ENCODE results near the gene F12.
"Not testable (repeated sequence)": the region's sequence is repeated elsewhere in the genome, so short reads cannot be mapped to it uniquely, and the experiment has no call there.

Gene F12

GRCh38 chr5:177423671-177424070 is 14.3 kb upstream of the F12 start:
- no peak overlapping the region for H2AFZ ChIP-seq (ENCODE audit: low read length)
- H3K4me1 ChIP-seq (ENCODE audit: insufficient read depth, low read length, severe bottlenecking) = peaks cover 34% of the 10 kb centered on the region
- no peak overlapping the region for H3K4me3 ChIP-seq (ENCODE audit: low read depth, low read length, poor library complexity, severe bottlenecking)
- H4K20me1 ChIP-seq (ENCODE audit: insufficient read depth, low read length) = no peaks in the 10 kb centered on the region
- no peak overlapping the region for H3K9ac ChIP-seq (ENCODE audit: low read length)
- H3K36me3 ChIP-seq (ENCODE audit: insufficient read depth, low read length) = no peaks in the 10 kb centered on the region
- H3K27me3 ChIP-seq (ENCODE audit: insufficient read depth, low read length) = no peaks in the 10 kb centered on the region
- TF ChIP-seq CTCF (IDR thresholded peaks at IDR 0.05; ENCODE audit: low read length) (no peak), EZH2 (IDR thresholded peaks at IDR 0.05; ENCODE audit: borderline replicate concordance, low read length) (no peak)
- no peak overlapping the region for H3K4me2 ChIP-seq (ENCODE audit: low read length)
- no peak overlapping the region for H3K27ac ChIP-seq (ENCODE audit: low read depth, low read length, poor library complexity, severe bottlenecking)
- no peaks in the 10 kb centered on the region for H3K9me2 ChIP-seq (ENCODE audit: low read depth, low read length)
- no peaks in the 10 kb centered on the region for H3K9me3 ChIP-seq (ENCODE audit: low read length)
- H3F3A ChIP-seq (ENCODE audit: insufficient read depth, low read length) = no peaks in the 10 kb centered on the region
- H3K79me2 ChIP-seq (ENCODE audit: insufficient read depth, low read length) = no peaks in the 10 kb centered on the region

- H3K9me3 ChIP-seq (ENCODE audit: low read length) = no peaks in the 10 kb centered on the region
- no peaks in the 10 kb centered on the region for H3F3A ChIP-seq (ENCODE audit: insufficient read depth, low read length)
- no peak overlapping the region for H3K27ac ChIP-seq (ENCODE audit: low read depth, low read length, poor library complexity, severe bottlenecking)
- no peaks in the 10 kb centered on the region for H3K36me3 ChIP-seq (ENCODE audit: insufficient read depth, low read length)
- no peak overlapping the region for H3K9ac ChIP-seq (ENCODE audit: low read length)
- H4K20me1 ChIP-seq (ENCODE audit: insufficient read depth, low read length) = no peaks in the 10 kb centered on the region
- H3K9me2 ChIP-seq (ENCODE audit: low read depth, low read length) = no peaks in the 10 kb centered on the region
- TF ChIP-seq CTCF (IDR thresholded peaks at IDR 0.05; ENCODE audit: low read length) = no peak
- TF ChIP-seq EZH2 (IDR thresholded peaks at IDR 0.05; ENCODE audit: borderline replicate concordance, low read length) = no peak
- H3K27me3 ChIP-seq (ENCODE audit: insufficient read depth, low read length) = no peaks in the 10 kb centered on the region
- H3K4me3 ChIP-seq (ENCODE audit: low read depth, low read length, poor library complexity, severe bottlenecking) = no peak overlapping the region
- no peak overlapping the region for H2AFZ ChIP-seq (ENCODE audit: low read length)
- H3K4me1 ChIP-seq (ENCODE audit: insufficient read depth, low read length, severe bottlenecking) = peaks cover 16% of the 10 kb centered on the region
- no peaks in the 10 kb centered on the region for H3K79me2 ChIP-seq (ENCODE audit: insufficient read depth, low read length)
- no peak overlapping the region for H3K4me2 ChIP-seq (ENCODE audit: low read length)
These were observed 11.9 kb upstream of the F12 start for GRCh38 chr5:177421062-177421798.

GRCh38 chr5:177420472-177420871 is 11.1 kb upstream of the F12 start:
- H2AFZ ChIP-seq (ENCODE audit: low read length); H3K4me2 ChIP-seq (ENCODE audit: low read length); H3K27ac ChIP-seq (ENCODE audit: low read depth, low read length, poor library complexity, severe bottlenecking); H3K79me2 ChIP-seq (ENCODE audit: insufficient read depth, low read length); H3F3A ChIP-seq (ENCODE audit: insufficient read depth, low read length); H3K9me3 ChIP-seq (ENCODE audit: low read length); H4K20me1 ChIP-seq (ENCODE audit: insufficient read depth, low read length); H3K9ac ChIP-seq (ENCODE audit: low read length); H3K36me3 ChIP-seq (ENCODE audit: insufficient read depth, low read length); H3K27me3 ChIP-seq (ENCODE audit: insufficient read depth, low read length); H3K9me2 ChIP-seq (ENCODE audit: low read depth, low read length); H3K4me3 ChIP-seq (ENCODE audit: low read depth, low read length, poor library complexity, severe bottlenecking): not testable (repeated sequence)
- H3K4me1 ChIP-seq (ENCODE audit: insufficient read depth, low read length, severe bottlenecking) = peaks cover 12% of the 10 kb centered on the region

GRCh38 chr5:177419046-177419445 is 9.7 kb upstream of the F12 start:
- no peaks in the 10 kb centered on the region for H3K79me2 ChIP-seq (ENCODE audit: insufficient read depth, low read length)
- H3K4me3 ChIP-seq (ENCODE audit: low read depth, low read length, poor library complexity, severe bottlenecking) = no peak overlapping the region
- no peaks in the 10 kb centered on the region for H3K9me3 ChIP-seq (ENCODE audit: low read length)
- no peaks in the 10 kb centered on the region for H3K27me3 ChIP-seq (ENCODE audit: insufficient read depth, low read length)
- H3K4me1 ChIP-seq (ENCODE audit: insufficient read depth, low read length, severe bottlenecking) = peaks cover 6% of the 10 kb centered on the region
- H3K9me2 ChIP-seq (ENCODE audit: low read depth, low read length) = no peaks in the 10 kb centered on the region
- no peaks in the 10 kb centered on the region for H3F3A ChIP-seq (ENCODE audit: insufficient read depth, low read length)
- H3K27ac ChIP-seq (ENCODE audit: low read depth, low read length, poor library complexity, severe bottlenecking) = no peak overlapping the region
- H3K4me2 ChIP-seq (ENCODE audit: low read length) = no peak overlapping the region
- no peak overlapping the region for H3K9ac ChIP-seq (ENCODE audit: low read length)
- H4K20me1 ChIP-seq (ENCODE audit: insufficient read depth, low read length) = no peaks in the 10 kb centered on the region
- H2AFZ ChIP-seq (ENCODE audit: low read length) = no peak overlapping the region
- no peaks in the 10 kb centered on the region for H3K36me3 ChIP-seq (ENCODE audit: insufficient read depth, low read length)
- no peak for TF ChIP-seq CTCF (IDR thresholded peaks at IDR 0.05; ENCODE audit: low read length)
- no peak for TF ChIP-seq EZH2 (IDR thresholded peaks at IDR 0.05; ENCODE audit: borderline replicate concordance, low read length)

- not testable (repeated sequence) for H3K79me2 ChIP-seq (ENCODE audit: insufficient read depth, low read length); H3K4me3 ChIP-seq (ENCODE audit: low read depth, low read length, poor library complexity, severe bottlenecking); H3K9me3 ChIP-seq (ENCODE audit: low read length); H3K4me1 ChIP-seq (ENCODE audit: insufficient read depth, low read length, severe bottlenecking); H3K27me3 ChIP-seq (ENCODE audit: insufficient read depth, low read length); H3K9me2 ChIP-seq (ENCODE audit: low read depth, low read length); H3K9ac ChIP-seq (ENCODE audit: low read length); H3K4me2 ChIP-seq (ENCODE audit: low read length); H3K36me3 ChIP-seq (ENCODE audit: insufficient read depth, low read length); H2AFZ ChIP-seq (ENCODE audit: low read length); H3F3A ChIP-seq (ENCODE audit: insufficient read depth, low read length); H4K20me1 ChIP-seq (ENCODE audit: insufficient read depth, low read length); H3K27ac ChIP-seq (ENCODE audit: low read depth, low read length, poor library complexity, severe bottlenecking)
These were observed 7.7 kb upstream of the F12 start for GRCh38 chr5:177417081-177417480.

Data from OCI-LY1 (cell line).